ENCODE results near the gene GYS2. TPM values are rescaled to one million over a fixed set of nuclear protein-coding genes. Genes with fewer than 3 reads are reported as not detected.

The GYS2 gene
- total RNA-seq, 1 donor from 2014 or later, result not detected

GRCh38 chr12:21583587-21583986, 21.1 kb downstream of the GYS2 start:
- H3K27ac ChIP-seq, result no peak overlapping the region
- H3K4me1 ChIP-seq, result no peaks in the 10 kb centered on the region
- no peak overlapping the region for H3K4me3 ChIP-seq
- H3K27me3 ChIP-seq (ENCODE audit: low read depth), result no peaks in the 10 kb centered on the region
- ATAC-seq (no peak), DNase-seq (no peak)
- TF ChIP-seq CTCF (IDR thresholded peaks at IDR 0.05), result no peak
- intact Hi-C loops (cut with DNase I), result no loop called here
- no peaks in the 10 kb centered on the region for H3K9me3 ChIP-seq
- no peaks in the 10 kb centered on the region for H3K36me3 ChIP-seq

- TF ChIP-seq CTCF (IDR thresholded peaks at IDR 0.05), result no peak
- Histone ChIP-seq H3K27ac (no peak overlapping the region), H3K4me3 (no peak overlapping the region), H3K9me3 (no peaks in the 10 kb centered on the region), H3K27me3 (ENCODE audit: low read depth) (no peaks in the 10 kb centered on the region), H3K36me3 (no peaks in the 10 kb centered on the region), H3K4me1 (no peaks in the 10 kb centered on the region)
- intact Hi-C loops (cut with DNase I), result no loop called here
- no peak for ATAC-seq
- no peak for DNase-seq
These were observed 23.7 kb downstream of the GYS2 start for GRCh38 chr12:21580748-21581516.

GRCh38 chr12:21577516-21577915, 27.1 kb downstream of the GYS2 start:
- no peak overlapping the region for H3K4me3 ChIP-seq
- DNase-seq (no peak), ATAC-seq (no peak)
- no peaks in the 10 kb centered on the region for H3K9me3 ChIP-seq
- H3K27me3 ChIP-seq (ENCODE audit: low read depth), result no peaks in the 10 kb centered on the region
- no peak for TF ChIP-seq CTCF (IDR thresholded peaks at IDR 0.05)
- intact Hi-C loops (cut with DNase I), result no loop called here
- H3K4me1 ChIP-seq, result no peaks in the 10 kb centered on the region
- no peaks in the 10 kb centered on the region for H3K36me3 ChIP-seq
- H3K27ac ChIP-seq, result no peak overlapping the region

DNA sequence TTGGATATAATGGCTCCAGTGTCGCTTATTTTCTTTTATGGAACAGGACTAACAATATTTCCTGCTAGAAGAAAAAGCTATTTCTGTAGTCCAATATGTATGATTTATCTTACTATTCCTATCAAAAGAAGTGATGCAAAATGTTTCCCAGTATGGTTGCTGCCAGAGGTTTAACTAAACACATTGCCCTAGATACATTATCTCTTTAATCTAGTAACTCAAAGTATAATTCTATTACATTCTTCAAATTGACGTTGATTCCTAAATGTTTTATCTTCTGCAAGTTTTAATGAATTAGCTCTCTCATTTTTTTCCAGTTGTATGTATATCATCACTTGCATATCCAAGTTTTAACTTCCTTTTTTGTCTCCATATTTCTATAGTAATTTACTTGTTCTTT, 28.2 kb downstream of the GYS2 start:
- ATAC-seq, result no peak
- no peak for TF ChIP-seq CTCF (IDR thresholded peaks at IDR 0.05)
- no peak overlapping the region for H3K4me3 ChIP-seq

DNA sequence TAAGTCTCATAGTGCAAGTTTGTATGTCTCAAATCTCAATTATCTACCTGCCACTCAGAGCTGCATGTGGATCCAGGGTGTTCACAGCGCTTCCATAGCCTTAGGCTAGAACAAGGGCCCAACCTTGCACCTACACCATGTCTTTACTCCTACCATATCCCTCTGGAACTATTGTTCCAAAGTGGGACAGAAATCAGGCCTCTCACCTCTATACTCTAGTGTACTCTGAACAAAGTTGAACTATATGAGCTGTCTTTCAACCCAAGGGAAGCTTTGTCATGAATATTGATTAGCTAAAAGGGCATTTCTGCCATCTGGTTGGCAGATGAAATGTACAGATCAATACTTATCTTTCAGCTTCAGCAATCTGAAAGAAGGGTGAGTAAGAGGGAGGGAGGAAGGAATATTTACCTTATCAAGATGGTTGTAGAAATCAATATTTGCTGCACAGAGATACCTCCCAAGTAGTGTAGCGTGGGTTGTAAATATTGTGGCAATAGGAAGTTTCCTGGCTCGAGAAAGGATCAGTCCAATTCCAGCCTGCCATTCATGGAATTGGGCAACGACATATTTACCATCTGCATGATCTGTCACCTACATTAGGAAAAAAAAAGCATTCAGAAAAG, 30.8 kb downstream of the GYS2 start:
- TF ChIP-seq CTCF (IDR thresholded peaks at IDR 0.05), result no peak
- ATAC-seq, result no peak
- Histone ChIP-seq H3K4me1 (no peaks in the 10 kb centered on the region), H3K4me3 (no peak overlapping the region), H3K36me3 (no peaks in the 10 kb centered on the region), H3K27me3 (ENCODE audit: low read depth) (no peaks in the 10 kb centered on the region), H3K27ac (no peak overlapping the region), H3K9me3 (no peaks in the 10 kb centered on the region)
- intact Hi-C loops (cut with DNase I), result no loop called here
- no peak for DNase-seq

More for the DNA sequence above, 28.2 kb downstream of the GYS2 start:
- no peak for DNase-seq
- intact Hi-C loops (cut with DNase I), result no loop called here
- Histone ChIP-seq H3K9me3 (no peaks in the 10 kb centered on the region), H3K4me1 (no peaks in the 10 kb centered on the region), H3K36me3 (no peaks in the 10 kb centered on the region), H3K27ac (no peak overlapping the region), H3K27me3 (ENCODE audit: low read depth) (no peaks in the 10 kb centered on the region)
